ENCODE measurements around the gene GTPBP6. TPM values are rescaled to one million over a fixed set of nuclear protein-coding genes. Genes with fewer than 3 reads are reported as not detected.

GTPBP6 gene
- total RNA-seq, 2 donors from 2014 or later = 47.2 to 53.6 TPM

DNA sequence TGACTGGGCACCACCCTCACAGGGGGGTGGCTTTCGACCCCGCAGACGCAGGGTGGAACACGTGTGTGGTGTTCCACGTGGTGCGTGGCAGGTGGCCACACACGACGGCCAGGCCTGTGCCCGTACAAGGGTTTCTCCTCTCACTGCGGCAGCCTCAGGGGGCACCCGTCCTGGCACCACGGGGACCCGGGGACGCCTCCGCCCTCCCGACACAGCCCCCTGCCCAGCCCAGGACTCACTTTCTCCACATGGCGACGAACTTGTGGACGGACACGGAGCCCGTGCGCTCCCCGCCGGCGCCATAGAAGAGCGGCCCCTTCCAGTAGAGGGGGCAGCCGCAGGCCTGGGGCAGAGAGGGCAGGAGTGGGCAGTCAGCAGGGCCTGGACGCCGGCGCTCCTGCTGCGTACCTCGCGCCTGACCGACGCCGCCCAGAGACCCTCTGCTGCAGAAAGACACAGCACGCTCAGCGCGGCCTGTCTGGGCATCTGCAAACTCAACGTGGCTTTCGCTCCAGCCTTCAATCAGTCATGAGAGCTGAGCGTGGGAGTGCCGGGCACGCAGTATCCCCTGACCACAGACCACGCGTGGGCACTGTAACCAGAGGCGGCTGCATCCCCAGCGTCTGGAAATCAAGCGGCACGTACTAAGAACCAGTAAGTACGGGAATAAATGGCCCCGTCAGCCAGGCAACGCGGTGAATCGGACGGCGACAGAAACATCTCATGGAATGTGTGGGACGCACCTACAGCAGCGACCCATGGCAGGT is 28.9 kb upstream of the GTPBP6 start:
- Mint-ChIP-seq H3K9me3 (no peaks in the 10 kb centered on the region), H3K27me3 (ENCODE audit: low read depth) (no peaks in the 10 kb centered on the region), H3K36me3 (ENCODE audit: insufficient read depth in 2 of 2) (no peaks in the 10 kb centered on the region), H3K4me1 (ENCODE audit: low read depth) (no peaks in the 10 kb centered on the region), H3K27ac (no peak overlapping the region), H3K4me3 (no peak overlapping the region)
- ATAC-seq (replicated peaks in 1 of 2) (no peak), DNase-seq (no peak)

DNA sequence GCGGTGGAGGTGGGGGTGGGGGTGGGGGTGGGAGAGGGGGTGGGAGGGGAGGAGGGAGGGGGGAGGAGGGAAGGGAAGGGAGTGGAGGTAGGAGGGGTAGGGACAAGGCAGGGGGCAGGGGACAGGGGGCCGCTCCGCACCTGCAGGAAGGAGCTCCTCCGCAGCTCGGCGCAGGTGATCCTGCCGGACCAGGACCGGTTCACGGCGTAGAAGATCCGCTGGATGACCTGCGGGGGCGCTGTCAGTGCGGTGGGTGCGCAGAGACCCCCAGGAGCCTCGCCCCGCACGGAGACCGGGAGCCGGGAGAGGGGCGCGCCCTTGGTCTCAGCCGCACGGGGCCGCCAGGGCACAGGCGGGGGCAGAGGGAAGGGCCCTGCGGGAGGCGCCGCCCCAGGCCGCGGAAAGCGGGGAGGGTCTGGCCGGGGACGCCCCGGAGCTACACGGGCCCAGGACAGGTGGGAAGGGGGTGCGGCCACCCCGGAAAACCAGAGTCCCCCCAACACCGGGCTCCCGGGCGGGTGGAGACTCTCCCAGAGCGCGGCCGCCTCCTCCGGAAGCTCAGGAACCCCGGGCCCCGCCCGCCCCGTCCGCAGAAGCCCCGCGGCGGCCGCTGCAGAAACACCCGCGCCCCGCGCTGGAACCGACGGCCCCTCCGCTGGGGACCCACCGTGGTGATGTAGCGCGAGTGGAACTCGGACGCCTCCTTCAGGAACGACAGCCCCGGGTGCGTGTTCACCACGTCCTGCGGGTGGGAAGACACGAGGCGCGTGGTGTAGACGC is 27.6 kb upstream of the GTPBP6 start:
- Mint-ChIP-seq H3K27ac (no peak overlapping the region), H3K36me3 (ENCODE audit: insufficient read depth in 2 of 2) (peaks cover 4% of the 10 kb centered on the region in 2 donors), H3K4me1 (ENCODE audit: low read depth) (no peaks in the 10 kb centered on the region), H3K27me3 (ENCODE audit: low read depth) (no peaks in the 10 kb centered on the region), H3K9me3 (peaks cover 0 to 2% of the 10 kb centered on the region in 2 donors), H3K4me3 (no peak overlapping the region)
- no peak for ATAC-seq (replicated peaks in 1 of 2)
- DNase-seq = no peak

DNA sequence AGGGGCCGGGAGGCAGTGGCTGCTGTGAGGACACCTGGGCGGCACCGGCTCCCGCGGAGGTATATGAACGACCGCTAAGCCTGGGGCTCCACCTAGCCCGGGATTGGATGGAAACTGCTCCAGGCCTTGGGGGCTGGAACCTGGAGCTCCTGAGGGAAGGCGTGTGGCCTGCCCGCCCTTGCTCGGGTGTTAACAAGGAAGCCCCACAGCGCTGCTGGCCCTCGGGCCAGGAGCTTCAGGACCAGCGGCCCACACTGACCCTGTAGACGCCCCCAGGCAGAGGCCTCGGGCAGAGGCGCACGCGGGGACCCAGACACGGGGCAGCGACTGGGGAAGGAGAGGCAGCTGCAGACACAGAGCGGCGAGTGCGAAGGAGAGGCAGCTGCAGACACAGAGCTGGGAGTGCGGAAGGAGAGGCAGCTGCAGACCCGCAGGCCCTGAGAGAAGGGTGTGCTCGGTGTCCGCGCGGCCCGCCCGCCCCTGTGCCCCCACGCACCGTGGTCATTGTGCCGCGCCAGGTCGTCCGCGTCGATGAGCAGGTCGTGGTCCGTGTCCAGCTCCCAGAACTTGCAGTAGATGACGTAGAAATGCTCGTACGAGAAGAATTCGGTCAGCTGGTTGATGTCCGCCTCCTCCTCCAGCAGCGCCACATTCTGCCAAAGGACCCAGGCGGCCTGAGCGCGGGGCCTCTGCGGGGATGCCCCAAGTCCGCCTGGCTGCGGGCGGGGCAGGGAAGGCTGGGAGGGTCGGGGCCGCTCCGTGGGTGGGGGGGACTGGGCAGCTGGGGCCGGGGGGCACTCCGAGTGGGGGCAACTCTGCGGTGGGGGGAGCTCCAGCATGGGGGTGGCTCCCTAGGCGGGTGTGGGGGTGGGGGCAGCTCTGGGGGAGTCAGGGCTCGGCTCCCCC is 26.7 kb upstream of the GTPBP6 start:
- Mint-ChIP-seq H3K27me3 (ENCODE audit: low read depth) (no peaks in the 10 kb centered on the region), H3K9me3 (peaks cover 0 to 2% of the 10 kb centered on the region in 2 donors), H3K4me1 (ENCODE audit: low read depth) (no peaks in the 10 kb centered on the region), H3K36me3 (ENCODE audit: insufficient read depth in 2 of 2) (peaks cover 4 to 5% of the 10 kb centered on the region in 2 donors), H3K4me3 (no peak overlapping the region), H3K27ac (no peak overlapping the region)
- DNase-seq (no peak), ATAC-seq (replicated peaks in 1 of 2) (no peak)

DNA sequence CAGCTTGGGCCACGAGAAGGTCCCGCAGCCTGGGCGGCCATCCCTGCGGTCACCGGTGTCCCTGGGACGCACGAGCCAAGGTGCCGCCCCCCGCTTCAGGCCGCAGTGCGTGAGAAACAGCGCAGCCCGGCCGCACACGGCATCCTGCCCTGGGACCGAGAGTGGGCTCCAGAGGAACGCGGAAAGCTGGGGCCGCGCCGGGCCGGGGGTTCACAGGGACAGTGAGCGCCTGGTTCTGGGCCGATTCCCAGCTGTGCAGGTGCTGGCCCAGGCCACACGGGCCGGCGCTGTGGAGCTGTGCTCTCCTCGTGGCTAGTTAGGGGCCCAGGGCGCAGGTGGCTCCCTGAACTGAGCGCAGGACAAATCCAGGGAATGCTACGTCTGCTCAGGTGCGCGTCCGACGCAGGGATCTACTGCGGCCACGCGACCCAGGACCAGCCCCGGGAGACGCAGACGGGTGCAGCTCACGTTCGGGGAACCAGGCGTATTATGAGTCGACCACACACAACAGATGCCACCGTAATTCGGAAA is 25.8 kb upstream of the GTPBP6 start:
- no peaks in the 10 kb centered on the region for H3K4me1 Mint-ChIP-seq (ENCODE audit: low read depth)
- DNase-seq (no peak), ATAC-seq (replicated peaks in 1 of 2) (no peak)
- H3K27me3 Mint-ChIP-seq (ENCODE audit: low read depth) = no peaks in the 10 kb centered on the region
- H3K36me3 Mint-ChIP-seq (ENCODE audit: insufficient read depth in 2 of 2) = peaks cover 4 to 5% of the 10 kb centered on the region in 2 donors
- H3K4me3 Mint-ChIP-seq = no peak overlapping the region
- H3K9me3 Mint-ChIP-seq = peaks cover 0 to 2% of the 10 kb centered on the region in 2 donors
- H3K27ac Mint-ChIP-seq = no peak overlapping the region

DNA sequence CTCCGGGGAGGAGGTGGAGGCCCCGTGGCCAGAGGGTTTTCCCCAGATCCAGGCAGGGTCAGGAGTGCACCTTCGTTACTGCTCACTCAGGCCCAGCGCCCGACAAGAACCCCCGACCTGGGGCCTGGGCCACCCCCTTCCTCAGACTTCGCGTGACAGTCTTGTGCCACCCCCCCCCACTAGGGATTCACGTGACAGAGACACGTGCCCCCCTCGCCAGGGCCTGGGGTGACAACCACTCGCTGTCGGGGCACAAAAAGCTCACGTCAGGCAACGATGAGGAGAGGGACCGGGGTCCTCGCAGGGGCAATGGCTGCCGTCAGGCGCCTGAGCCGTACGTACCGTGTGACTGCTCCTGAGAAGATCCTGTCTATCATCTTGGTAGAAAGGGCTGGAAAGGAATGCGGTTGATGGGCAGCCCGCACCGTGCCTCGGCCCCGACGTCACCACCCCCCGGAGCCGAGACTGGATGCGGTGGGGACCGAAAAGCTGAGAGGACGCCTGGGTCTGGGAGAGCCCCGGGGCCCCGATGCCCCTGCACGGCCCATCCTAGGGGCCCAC is 23.0 kb upstream of the GTPBP6 start:
- H3K27me3 Mint-ChIP-seq (ENCODE audit: low read depth) = no peaks in the 10 kb centered on the region
- H3K36me3 Mint-ChIP-seq (ENCODE audit: insufficient read depth in 2 of 2) = peaks cover 5 to 10% of the 10 kb centered on the region in 2 donors
- DNase-seq (no peak), ATAC-seq (replicated peaks in 1 of 2) (no peak)
- no peaks in the 10 kb centered on the region for H3K4me1 Mint-ChIP-seq (ENCODE audit: low read depth)
- no peak overlapping the region for H3K4me3 Mint-ChIP-seq
- H3K9me3 Mint-ChIP-seq = peaks cover 0 to 2% of the 10 kb centered on the region in 2 donors
- no peak overlapping the region for H3K27ac Mint-ChIP-seq

DNA sequence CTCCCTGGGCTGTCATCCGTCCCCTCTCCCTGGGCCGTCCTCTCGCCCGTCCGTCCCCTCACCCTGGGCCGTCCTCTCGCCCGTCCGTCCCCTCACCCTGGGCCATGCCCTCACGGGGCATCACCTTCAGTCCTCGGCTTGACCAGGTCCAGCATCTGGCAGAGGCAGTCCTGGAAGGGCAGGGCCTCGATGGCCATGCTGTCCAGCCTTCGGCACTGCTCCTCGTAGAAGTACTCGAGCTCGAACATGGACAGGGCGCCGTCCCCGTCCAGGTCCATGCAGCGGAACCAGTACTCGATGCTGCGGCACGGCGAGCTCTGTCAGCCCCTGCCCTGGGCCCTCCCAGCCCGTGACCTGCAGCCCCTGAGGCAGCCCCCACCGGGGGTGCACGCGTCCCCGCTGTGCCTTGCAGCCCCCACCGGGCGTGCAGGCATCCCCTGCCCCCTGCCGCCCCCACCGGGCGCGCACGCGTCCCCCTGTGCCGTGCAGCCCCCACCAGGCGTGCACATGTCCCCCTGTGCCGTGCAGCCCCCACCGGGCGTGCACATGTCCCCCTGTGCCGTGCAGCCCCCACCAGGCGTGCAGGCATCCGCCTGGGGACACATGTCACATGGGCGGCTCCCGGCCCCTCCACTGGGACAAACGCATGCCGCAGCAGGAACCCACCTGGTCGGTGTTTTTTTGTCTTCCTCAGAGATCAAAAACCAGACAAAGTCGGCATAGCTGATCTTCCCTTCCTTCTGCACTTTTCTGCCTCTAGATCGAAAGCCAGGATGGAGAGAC is 22.2 kb upstream of the GTPBP6 start:
- Mint-ChIP-seq H3K4me3 (no peak overlapping the region), H3K4me1 (ENCODE audit: low read depth) (no peaks in the 10 kb centered on the region), H3K36me3 (ENCODE audit: insufficient read depth in 2 of 2) (peaks cover 5 to 11% of the 10 kb centered on the region in 2 donors), H3K27me3 (ENCODE audit: low read depth) (no peaks in the 10 kb centered on the region), H3K9me3 (peaks cover 0 to 2% of the 10 kb centered on the region in 2 donors), H3K27ac (no peak overlapping the region)
- ATAC-seq (replicated peaks in 1 of 2) (no peak), DNase-seq (no peak)

DNA sequence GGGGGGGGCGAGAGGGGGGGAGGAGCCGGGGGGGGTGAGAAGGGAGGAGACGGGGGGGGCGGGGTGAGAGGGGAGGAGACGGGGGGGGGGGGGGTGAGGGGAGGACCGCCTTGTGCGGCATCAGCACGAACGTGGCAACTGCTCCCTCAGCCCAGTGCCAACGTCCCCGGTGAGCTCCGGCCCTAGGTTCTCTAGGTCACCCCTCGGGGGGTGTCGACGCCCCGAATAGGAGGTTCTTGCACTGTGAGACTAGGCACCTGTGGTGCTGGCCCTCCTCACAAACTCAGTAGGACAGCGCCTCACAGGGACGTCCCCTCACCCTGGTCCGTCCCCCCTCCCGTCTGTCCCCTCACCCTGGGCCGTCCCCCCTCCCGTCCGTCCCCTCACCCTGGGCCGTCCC is 21.5 kb upstream of the GTPBP6 start:
- DNase-seq = no peak
- H3K4me3 Mint-ChIP-seq = no peak overlapping the region
- H3K27me3 Mint-ChIP-seq (ENCODE audit: low read depth) = no peaks in the 10 kb centered on the region
- H3K27ac Mint-ChIP-seq = no peak overlapping the region
- H3K4me1 Mint-ChIP-seq (ENCODE audit: low read depth) = no peaks in the 10 kb centered on the region
- peaks cover 0 to 2% of the 10 kb centered on the region in 2 donors for H3K9me3 Mint-ChIP-seq
- H3K36me3 Mint-ChIP-seq (ENCODE audit: insufficient read depth in 2 of 2) = peaks cover 6 to 11% of the 10 kb centered on the region in 2 donors
- peak in 1 of 2 donors; percentile 41 for ATAC-seq (replicated peaks in 1 of 2)

DNA sequence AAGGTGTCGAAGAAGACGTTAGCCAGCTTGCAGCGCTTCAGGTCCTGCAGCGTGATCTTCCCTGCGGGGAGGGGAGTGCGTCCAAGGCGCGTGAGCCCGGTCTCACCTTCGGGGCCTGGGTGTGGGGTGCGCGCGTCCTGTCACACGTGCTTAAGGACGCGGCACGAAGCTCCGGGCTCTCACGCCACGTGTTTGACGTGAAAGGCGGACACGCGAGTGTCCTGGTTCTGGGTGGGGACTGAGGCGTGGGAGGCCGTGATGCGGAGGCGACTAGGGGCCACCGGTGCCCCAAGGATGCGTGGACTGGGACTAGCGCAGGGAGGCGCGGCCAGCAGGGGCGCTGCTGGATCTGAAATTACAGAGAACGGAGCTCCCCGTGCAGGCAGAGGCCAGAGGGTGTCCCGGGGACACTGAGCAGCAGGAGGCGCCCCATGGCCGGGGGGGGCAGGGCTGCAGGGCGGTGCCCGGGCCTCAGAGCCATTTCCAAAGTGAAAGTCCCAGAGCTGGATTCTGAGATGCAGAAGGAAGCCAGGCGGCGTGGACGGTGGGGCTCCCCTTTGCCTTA is 20.3 kb upstream of the GTPBP6 start:
- Mint-ChIP-seq H3K4me3 (no peak overlapping the region), H3K27me3 (ENCODE audit: low read depth) (no peaks in the 10 kb centered on the region), H3K27ac (no peak overlapping the region), H3K4me1 (ENCODE audit: low read depth) (no peaks in the 10 kb centered on the region), H3K36me3 (ENCODE audit: insufficient read depth in 2 of 2) (peaks cover 7 to 11% of the 10 kb centered on the region in 2 donors), H3K9me3 (peaks cover 0 to 2% of the 10 kb centered on the region in 2 donors)
- DNase-seq (no peak), ATAC-seq (replicated peaks in 1 of 2) (no peak)

DNA sequence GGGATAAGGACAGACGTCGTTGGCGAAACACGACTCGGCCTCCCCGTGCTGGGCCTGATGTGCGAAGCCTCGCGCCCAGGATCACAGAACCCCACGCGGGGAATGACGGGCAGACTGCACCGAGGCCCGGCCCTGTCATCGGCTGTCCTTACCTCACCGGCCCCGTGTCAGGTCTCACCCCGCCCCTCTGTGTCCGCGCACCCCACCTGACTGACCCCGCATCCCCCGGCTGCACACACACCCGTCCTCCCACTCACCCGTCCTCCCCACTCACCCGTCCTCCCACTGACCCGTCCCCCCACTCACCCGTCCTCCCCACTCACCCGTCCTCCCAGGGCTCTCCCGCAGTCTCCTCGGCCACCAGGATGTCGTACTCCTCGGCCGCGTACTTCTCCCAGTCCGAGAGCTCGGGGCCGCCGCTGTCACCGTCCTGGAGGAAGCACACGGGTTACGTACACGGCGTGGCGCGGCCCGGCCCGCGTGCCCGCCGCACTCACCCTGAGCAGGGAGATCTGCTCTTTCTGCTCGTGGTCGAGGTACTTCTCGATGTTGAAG is 19.8 kb upstream of the GTPBP6 start:
- ATAC-seq (replicated peaks in 1 of 2) (no peak), DNase-seq (no peak)
- Mint-ChIP-seq H3K4me3 (no peak overlapping the region), H3K27me3 (ENCODE audit: low read depth) (no peaks in the 10 kb centered on the region), H3K4me1 (ENCODE audit: low read depth) (no peaks in the 10 kb centered on the region), H3K27ac (no peak overlapping the region), H3K9me3 (peaks cover 0 to 2% of the 10 kb centered on the region in 2 donors), H3K36me3 (ENCODE audit: insufficient read depth in 2 of 2) (peaks cover 7 to 11% of the 10 kb centered on the region in 2 donors)

DNA sequence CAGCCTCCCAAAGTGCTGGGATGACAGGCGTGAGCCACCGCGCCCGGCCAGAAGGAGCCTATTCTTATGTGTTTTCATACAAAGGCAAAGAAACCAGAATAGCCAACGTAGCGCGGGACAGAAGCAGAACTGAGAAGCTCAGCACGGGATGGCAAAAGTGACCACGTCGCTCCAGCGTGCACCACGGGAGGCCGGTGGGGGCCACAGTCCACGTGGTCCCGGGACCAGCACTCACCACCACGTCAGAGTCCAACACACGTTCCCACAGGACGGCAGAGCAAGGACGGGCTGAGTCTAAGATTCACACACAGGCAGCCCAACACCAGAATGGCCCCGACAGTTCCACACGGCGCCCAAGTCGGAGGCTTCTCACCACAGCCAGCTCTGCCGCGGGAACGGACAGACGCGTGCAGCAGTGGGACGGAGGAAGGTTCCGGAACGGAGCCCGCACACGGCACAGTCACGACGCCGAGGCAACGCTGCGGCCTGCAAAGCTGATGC is 18.8 kb upstream of the GTPBP6 start:
- no peak for DNase-seq
- no peaks in the 10 kb centered on the region for H3K4me1 Mint-ChIP-seq (ENCODE audit: low read depth)

DNA sequence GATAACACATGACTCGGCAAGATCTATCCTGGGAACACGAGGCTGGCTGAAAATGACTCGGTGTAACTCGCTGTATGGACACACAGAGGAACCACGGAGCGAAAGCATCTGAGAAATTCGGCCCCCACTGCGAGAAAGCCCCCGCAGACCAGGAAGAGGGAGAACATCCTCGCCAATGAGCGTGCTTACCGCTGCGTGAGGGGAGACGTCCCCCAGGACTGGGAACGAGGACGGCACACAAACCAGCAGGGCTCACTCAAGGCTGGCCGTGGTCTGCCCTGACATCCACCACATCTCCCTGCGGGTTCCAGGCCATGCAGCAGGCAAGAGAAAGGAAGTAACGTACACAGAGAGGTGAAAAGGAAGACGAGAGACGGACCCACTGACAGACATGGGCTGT is 17.6 kb upstream of the GTPBP6 start:
- Mint-ChIP-seq H3K27me3 (ENCODE audit: low read depth) (no peaks in the 10 kb centered on the region), H3K27ac (no peak overlapping the region), H3K9me3 (no peaks in the 10 kb centered on the region), H3K4me1 (ENCODE audit: low read depth) (no peaks in the 10 kb centered on the region), H3K4me3 (no peak overlapping the region), H3K36me3 (ENCODE audit: insufficient read depth in 2 of 2) (peaks cover 4 to 7% of the 10 kb centered on the region in 2 donors)
- DNase-seq = no peak
- ATAC-seq (replicated peaks in 1 of 2) = no peak

More for the DNA sequence above, 18.8 kb upstream of the GTPBP6 start:
- H3K36me3 Mint-ChIP-seq (ENCODE audit: insufficient read depth in 2 of 2) = peaks cover 7 to 11% of the 10 kb centered on the region in 2 donors
- H3K9me3 Mint-ChIP-seq = peaks cover 0 to 2% of the 10 kb centered on the region in 2 donors
- H3K4me3 Mint-ChIP-seq = no peak overlapping the region
- no peak for ATAC-seq (replicated peaks in 1 of 2)
- no peak overlapping the region for H3K27ac Mint-ChIP-seq
- H3K27me3 Mint-ChIP-seq (ENCODE audit: low read depth) = no peaks in the 10 kb centered on the region

All from activated T-cell treated with anti-CD3 and anti-CD28 coated beads, Interleukin-2, amount 50 U/mL, for 72 hours (primary cell).